HepG2 (cell line): ENCODE measurements around the gene UBAP1L. TPM values are rescaled to one million over a fixed set of nuclear protein-coding genes. Genes with fewer than 3 reads are reported as not detected.

Experiments used
- HIVEP1 ChIP-seq: sonication (generic); formaldehyde crosslinking; IDR thresholded peaks from 2 replicates; pipeline ENCODE4 v1.4.0; 2020; ENCODE audit warnings: mild to moderate bottlenecking, missing genetic modification reagents
- NKX3-1 ChIP-seq: sonication (generic); formaldehyde crosslinking; IDR thresholded peaks from 2 replicates; pipeline ENCODE4 v1.5.0; 2020; ENCODE audit warnings: missing genetic modification reagents
- PHF8 ChIP-seq: sonication (generic); formaldehyde crosslinking; IDR thresholded peaks from 2 replicates; pipeline ENCODE4 v1.5.0; 2020; ENCODE audit warnings: missing genetic modification reagents
- SNAI1 ChIP-seq: sonication (generic); formaldehyde crosslinking; IDR thresholded peaks from 2 replicates; pipeline ENCODE4 v1.5.0; 2020; ENCODE audit warnings: mild to moderate bottlenecking, missing genetic modification reagents, borderline replicate concordance
- TEAD3 ChIP-seq: optimal IDR thresholded peaks from 2 replicates; pipeline ENCODE3; 2016; ENCODE audit warnings: borderline replicate concordance
- TRIM24 ChIP-seq: sonication (generic); formaldehyde crosslinking; IDR thresholded peaks from 2 replicates; pipeline ENCODE4 v1.8.0; 2022; ENCODE audit warnings: mild to moderate bottlenecking, missing genetic modification reagents
- ZFY ChIP-seq: sonication (generic); formaldehyde crosslinking; IDR thresholded peaks from 2 replicates; pipeline ENCODE4 v1.4.0; 2020; ENCODE audit warnings: missing genetic modification reagents
- ZNF160 ChIP-seq: sonication (generic); formaldehyde crosslinking; IDR thresholded peaks from 2 replicates; pipeline ENCODE4 v1.8.0; 2022; ENCODE audit warnings: mild to moderate bottlenecking, inconsistent platforms, missing genetic modification reagents
- ZNF224 ChIP-seq: sonication (generic); formaldehyde crosslinking; IDR thresholded peaks from 2 replicates; pipeline ENCODE4 v1.5.0; 2020; ENCODE audit warnings: mild to moderate bottlenecking, missing genetic modification reagents
- ZNF549 ChIP-seq: sonication (generic); formaldehyde crosslinking; IDR thresholded peaks from 2 replicates; pipeline ENCODE4 v1.5.0; 2020; ENCODE audit warnings: missing genetic modification reagents
- polyA plus RNA-seq, 8 experiments: library from polyadenylated mRNA; depleted of rRNA in 3 of 8; stranded (reverse) in 7 of 8; unstranded in 1 of 8; fragments of >200 nt; fragmentation: Illumina TruSeq in 4 of 8; extraction: Trizol in 4 of 8; gene quantifications; 2 replicates each; pipeline versions ENCODE4 v1.2.1 to v1.2.3, GENCODE V29; 2011 to 2016; ENCODE audit warnings: low read depth in 4 of 8, missing spikeins in 1 of 8, mixed read lengths in 1 of 8; ENCODE audit not compliant: insufficient read depth in 1 of 8
- total RNA-seq, 5 experiments: library from RNA; depleted of rRNA; stranded (reverse); fragments of >200 nt; fragmentation: Illumina TruSeq; extraction: Trizol; gene quantifications; 2 replicates each; pipeline ENCODE4 v1.2.3, GENCODE V29; 2016; ENCODE audit warnings: low read depth in 1 of 5
- TF ChIP-seq, protein P1 (sequence below): sonication (generic); formaldehyde crosslinking; IDR thresholded peaks from one replicate; pipeline ENCODE4 v1.5.1; 2020; ENCODE audit warnings: mild to moderate bottlenecking, missing genetic modification reagents; ENCODE audit errors: not compliant biosample characterization
- TF ChIP-seq, protein P2 (sequence below): sonication (generic); formaldehyde crosslinking; IDR thresholded peaks from 2 replicates; pipeline ENCODE4 v1.5.1; 2020; ENCODE audit warnings: missing genetic modification reagents, mild to moderate bottlenecking, borderline replicate concordance
- TF ChIP-seq, protein P3 (sequence below): sonication (generic); formaldehyde crosslinking; IDR thresholded peaks from 2 replicates; pipeline ENCODE4 v1.4.0; 2020; ENCODE audit warnings: missing genetic modification reagents

The UBAP1L gene
- total and polyA plus RNA-seq, 2 of the 13 experiments (the other 11 are each of a cell fraction or from before 2014, with no cell fraction given), result 0.86 to 1.4 TPM

DNA sequence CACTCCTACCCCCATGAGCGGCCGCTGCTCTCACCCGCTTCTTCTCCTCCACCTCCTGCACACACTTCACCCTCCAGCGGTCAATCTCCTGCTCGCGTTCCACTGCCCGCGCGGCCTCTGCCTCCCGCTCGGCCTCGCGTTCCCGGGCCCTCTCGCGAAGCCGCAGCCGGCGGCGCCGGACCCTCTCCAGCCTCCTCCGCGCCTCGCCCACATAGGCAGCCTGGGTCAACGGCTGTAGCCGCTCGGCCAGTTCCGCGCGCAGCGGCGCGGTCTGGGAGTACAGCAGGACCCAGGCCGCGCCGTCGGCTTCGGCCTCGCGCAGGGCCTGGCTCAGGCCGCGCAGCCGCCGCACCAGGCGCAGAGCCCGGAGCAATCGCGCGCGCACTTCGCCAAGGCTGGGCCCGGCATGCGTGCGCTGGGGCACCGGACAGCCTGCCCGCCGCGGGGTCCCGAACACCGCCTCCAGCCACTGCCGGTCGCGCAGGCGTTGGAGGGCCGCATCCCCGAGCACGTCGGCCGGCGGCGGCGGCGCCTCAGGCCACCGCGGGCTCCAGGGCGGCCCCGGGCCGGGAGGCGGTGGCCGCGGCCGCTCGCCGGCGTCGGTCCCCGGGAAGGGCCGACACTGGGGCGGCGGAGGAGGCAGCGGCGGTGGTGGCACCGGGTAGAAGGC, 18.0 kb upstream of the UBAP1L start (continued):
- TF ChIP-seq, protein P1, sequence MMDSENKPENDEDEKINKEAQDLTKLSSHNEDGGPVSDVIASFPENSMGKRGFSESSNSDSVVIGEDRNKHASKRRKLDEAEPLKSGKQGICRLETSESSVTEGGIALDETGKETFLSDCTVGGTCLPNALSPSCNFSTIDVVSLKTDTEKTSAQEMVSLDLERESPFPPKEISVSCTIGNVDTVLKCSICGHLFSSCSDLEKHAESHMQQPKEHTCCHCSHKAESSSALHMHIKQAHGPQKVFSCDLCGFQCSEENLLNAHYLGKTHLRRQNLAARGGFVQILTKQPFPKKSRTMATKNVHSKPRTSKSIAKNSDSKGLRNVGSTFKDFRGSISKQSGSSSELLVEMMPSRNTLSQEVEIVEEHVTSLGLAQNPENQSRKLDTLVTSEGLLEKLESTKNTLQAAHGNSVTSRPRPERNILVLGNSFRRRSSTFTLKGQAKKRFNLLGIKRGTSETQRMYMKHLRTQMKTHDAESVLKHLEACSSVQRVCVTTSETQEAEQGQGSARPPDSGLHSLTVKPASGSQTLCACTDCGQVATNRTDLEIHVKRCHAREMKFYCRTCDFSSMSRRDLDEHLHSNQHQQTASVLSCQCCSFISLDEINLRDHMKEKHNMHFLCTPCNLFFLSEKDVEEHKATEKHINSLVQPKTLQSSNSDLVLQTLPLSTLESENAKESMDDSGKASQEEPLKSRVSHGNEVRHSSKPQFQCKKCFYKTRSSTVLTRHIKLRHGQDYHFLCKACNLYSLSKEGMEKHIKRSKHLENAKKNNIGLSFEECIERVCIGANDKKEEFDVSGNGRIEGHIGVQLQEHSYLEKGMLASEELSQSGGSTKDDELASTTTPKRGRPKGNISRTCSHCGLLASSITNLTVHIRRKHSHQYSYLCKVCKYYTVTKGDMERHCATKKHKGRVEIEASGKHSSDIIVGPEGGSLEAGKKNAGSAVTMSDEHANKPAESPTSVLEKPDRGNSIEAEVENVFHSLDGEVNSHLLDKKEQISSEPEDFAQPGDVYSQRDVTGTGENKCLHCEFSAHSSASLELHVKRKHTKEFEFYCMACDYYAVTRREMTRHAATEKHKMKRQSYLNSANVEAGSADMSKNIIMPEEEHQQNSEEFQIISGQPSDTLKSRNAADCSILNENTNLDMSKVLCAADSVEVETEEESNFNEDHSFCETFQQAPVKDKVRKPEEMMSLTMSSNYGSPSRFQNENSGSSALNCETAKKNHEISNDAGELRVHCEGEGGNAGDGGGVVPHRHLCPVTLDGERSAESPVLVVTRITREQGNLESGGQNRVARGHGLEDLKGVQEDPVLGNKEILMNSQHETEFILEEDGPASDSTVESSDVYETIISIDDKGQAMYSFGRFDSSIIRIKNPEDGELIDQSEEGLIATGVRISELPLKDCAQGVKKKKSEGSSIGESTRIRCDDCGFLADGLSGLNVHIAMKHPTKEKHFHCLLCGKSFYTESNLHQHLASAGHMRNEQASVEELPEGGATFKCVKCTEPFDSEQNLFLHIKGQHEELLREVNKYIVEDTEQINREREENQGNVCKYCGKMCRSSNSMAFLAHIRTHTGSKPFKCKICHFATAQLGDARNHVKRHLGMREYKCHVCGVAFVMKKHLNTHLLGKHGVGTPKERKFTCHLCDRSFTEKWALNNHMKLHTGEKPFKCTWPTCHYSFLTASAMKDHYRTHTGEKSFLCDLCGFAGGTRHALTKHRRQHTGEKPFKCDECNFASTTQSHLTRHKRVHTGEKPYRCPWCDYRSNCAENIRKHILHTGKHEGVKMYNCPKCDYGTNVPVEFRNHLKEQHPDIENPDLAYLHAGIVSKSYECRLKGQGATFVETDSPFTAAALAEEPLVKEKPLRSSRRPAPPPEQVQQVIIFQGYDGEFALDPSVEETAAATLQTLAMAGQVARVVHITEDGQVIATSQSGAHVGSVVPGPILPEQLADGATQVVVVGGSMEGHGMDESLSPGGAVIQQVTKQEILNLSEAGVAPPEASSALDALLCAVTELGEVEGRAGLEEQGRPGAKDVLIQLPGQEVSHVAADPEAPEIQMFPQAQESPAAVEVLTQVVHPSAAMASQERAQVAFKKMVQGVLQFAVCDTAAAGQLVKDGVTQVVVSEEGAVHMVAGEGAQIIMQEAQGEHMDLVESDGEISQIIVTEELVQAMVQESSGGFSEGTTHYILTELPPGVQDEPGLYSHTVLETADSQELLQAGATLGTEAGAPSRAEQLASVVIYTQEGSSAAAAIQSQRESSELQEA (CRISPR knock-in tag), result peak; percentile 40
- TF ChIP-seq, protein P2, sequence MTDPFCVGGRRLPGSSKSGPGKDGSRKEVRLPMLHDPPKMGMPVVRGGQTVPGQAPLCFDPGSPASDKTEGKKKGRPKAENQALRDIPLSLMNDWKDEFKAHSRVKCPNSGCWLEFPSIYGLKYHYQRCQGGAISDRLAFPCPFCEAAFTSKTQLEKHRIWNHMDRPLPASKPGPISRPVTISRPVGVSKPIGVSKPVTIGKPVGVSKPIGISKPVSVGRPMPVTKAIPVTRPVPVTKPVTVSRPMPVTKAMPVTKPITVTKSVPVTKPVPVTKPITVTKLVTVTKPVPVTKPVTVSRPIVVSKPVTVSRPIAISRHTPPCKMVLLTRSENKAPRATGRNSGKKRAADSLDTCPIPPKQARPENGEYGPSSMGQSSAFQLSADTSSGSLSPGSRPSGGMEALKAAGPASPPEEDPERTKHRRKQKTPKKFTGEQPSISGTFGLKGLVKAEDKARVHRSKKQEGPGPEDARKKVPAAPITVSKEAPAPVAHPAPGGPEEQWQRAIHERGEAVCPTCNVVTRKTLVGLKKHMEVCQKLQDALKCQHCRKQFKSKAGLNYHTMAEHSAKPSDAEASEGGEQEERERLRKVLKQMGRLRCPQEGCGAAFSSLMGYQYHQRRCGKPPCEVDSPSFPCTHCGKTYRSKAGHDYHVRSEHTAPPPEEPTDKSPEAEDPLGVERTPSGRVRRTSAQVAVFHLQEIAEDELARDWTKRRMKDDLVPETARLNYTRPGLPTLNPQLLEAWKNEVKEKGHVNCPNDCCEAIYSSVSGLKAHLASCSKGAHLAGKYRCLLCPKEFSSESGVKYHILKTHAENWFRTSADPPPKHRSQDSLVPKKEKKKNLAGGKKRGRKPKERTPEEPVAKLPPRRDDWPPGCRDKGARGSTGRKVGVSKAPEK, result no peak
- no peak for TF ChIP-seq ZNF224 (CRISPR knock-in tag)
- TF ChIP-seq PHF8 (CRISPR knock-in tag), result no peak
- TF ChIP-seq ZNF549 (CRISPR knock-in tag), result 0 out of 2 replicates have a peak, but pooled peaks have one; percentile 34
- 0 out of 2 replicates have a peak, but pooled peaks have one; percentile 28 for TF ChIP-seq SNAI1 (CRISPR knock-in tag)
- peak; percentile 87 for TF ChIP-seq ZFY (CRISPR knock-in tag)
- TF ChIP-seq, protein P3, sequence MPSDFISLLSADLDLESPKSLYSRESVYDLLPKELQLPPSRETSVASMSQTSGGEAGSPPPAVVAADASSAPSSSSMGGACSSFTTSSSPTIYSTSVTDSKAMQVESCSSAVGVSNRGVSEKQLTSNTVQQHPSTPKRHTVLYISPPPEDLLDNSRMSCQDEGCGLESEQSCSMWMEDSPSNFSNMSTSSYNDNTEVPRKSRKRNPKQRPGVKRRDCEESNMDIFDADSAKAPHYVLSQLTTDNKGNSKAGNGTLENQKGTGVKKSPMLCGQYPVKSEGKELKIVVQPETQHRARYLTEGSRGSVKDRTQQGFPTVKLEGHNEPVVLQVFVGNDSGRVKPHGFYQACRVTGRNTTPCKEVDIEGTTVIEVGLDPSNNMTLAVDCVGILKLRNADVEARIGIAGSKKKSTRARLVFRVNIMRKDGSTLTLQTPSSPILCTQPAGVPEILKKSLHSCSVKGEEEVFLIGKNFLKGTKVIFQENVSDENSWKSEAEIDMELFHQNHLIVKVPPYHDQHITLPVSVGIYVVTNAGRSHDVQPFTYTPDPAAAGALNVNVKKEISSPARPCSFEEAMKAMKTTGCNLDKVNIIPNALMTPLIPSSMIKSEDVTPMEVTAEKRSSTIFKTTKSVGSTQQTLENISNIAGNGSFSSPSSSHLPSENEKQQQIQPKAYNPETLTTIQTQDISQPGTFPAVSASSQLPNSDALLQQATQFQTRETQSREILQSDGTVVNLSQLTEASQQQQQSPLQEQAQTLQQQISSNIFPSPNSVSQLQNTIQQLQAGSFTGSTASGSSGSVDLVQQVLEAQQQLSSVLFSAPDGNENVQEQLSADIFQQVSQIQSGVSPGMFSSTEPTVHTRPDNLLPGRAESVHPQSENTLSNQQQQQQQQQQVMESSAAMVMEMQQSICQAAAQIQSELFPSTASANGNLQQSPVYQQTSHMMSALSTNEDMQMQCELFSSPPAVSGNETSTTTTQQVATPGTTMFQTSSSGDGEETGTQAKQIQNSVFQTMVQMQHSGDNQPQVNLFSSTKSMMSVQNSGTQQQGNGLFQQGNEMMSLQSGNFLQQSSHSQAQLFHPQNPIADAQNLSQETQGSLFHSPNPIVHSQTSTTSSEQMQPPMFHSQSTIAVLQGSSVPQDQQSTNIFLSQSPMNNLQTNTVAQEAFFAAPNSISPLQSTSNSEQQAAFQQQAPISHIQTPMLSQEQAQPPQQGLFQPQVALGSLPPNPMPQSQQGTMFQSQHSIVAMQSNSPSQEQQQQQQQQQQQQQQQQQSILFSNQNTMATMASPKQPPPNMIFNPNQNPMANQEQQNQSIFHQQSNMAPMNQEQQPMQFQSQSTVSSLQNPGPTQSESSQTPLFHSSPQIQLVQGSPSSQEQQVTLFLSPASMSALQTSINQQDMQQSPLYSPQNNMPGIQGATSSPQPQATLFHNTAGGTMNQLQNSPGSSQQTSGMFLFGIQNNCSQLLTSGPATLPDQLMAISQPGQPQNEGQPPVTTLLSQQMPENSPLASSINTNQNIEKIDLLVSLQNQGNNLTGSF, result no peak
- TF ChIP-seq TRIM24 (CRISPR knock-in tag), result no peak
- TF ChIP-seq ZNF160 (CRISPR knock-in tag), result no peak; the same call in 1 of the 2 replicates
- no peak for TF ChIP-seq HIVEP1
- TF ChIP-seq NKX3-1 (CRISPR knock-in tag), result no peak
- no peak for TF ChIP-seq TEAD3
